Measurements from ENCODE around the gene BCAN. TPM values are rescaled to one million over a fixed set of nuclear protein-coding genes. Genes with fewer than 3 reads are reported as not detected.

The BCAN gene
- total RNA-seq, 1 experiment from 2014 or later: not detected

- DNase-seq (ENCODE audit: low spot score): no peak
Observed at GRCh38 chr1:156696755-156697154, 54.8 kb downstream of the BCAN start.

- DNase-seq (ENCODE audit: low spot score): no peak
Observed at GRCh38 chr1:156697481-156697880, 55.6 kb downstream of the BCAN start.

- no peak for DNase-seq (ENCODE audit: low spot score)
Observed at GRCh38 chr1:156698995-156699394, 57.1 kb downstream of the BCAN start.

- no peak for DNase-seq (ENCODE audit: low spot score)
Observed at GRCh38 chr1:156700736-156701531, 59.0 kb downstream of the BCAN start.

GRCh38 chr1:156703336-156703735, 61.4 kb downstream of the BCAN start:
- no peak for DNase-seq (ENCODE audit: low spot score)

- DNase-seq (ENCODE audit: low spot score): no peak
Observed at GRCh38 chr1:156703741-156704140, 61.8 kb downstream of the BCAN start.

- no peak for DNase-seq (ENCODE audit: low spot score)
Observed at GRCh38 chr1:156704166-156704711, 62.3 kb downstream of the BCAN start.

- DNase-seq (ENCODE audit: low spot score): peak; percentile 72
Observed at GRCh38 chr1:156704930-156705320, 63.0 kb downstream of the BCAN start.

GRCh38 chr1:156705321-156705917, 63.5 kb downstream of the BCAN start, which contains the start of gene CRABP2:
TSS of gene CRABP2 (minus strand) at chr1:156705583. CDS start at chr1:156705446, 137 bp downstream.
- no peak for DNase-seq (ENCODE audit: low spot score)

GRCh38 chr1:156705918-156706656, 64.2 kb downstream of the BCAN start:
- no peak for DNase-seq (ENCODE audit: low spot score)

- no peak for DNase-seq (ENCODE audit: low spot score)
Observed at GRCh38 chr1:156706657-156707416, 64.9 kb downstream of the BCAN start.

GRCh38 chr1:156707417-156708217, 65.7 kb downstream of the BCAN start:
- DNase-seq (ENCODE audit: low spot score): no peak

- no peak for DNase-seq (ENCODE audit: low spot score)
Observed at GRCh38 chr1:156708218-156708661, 66.3 kb downstream of the BCAN start.

GRCh38 chr1:156709031-156709430, 67.1 kb downstream of the BCAN start:
- DNase-seq (ENCODE audit: low spot score): no peak

Other genes starting within 250 kb of the BCAN start
- 14.6 and 22.2 TPM in 2 replicates for gene MEF2D, start 141.3 kb upstream of the BCAN start, total RNA-seq (2014; rRNA removed; shearing (Covaris generic))
- 58.9 and 66.2 TPM in 2 replicates for gene IQGAP3, start 69.6 kb upstream of the BCAN start, total RNA-seq (2014; rRNA removed; shearing (Covaris generic))
- gene TTC24, start 62.4 kb upstream of the BCAN start, total RNA-seq (2014; rRNA removed; shearing (Covaris generic)): not detected in 2 replicates
- gene NAXE, start 50.3 kb upstream of the BCAN start, total RNA-seq (2014; rRNA removed; shearing (Covaris generic)): 174 and 204 TPM in 2 replicates
- gene GPATCH4, start 40.6 kb upstream of the BCAN start, total RNA-seq (2014; rRNA removed; shearing (Covaris generic)): 53.1 and 54.1 TPM in 2 replicates
- 0.26 TPM in 1 of 2 replicates, not detected in the other for gene HAPLN2, start 22.7 kb upstream of the BCAN start, total RNA-seq (2014; rRNA removed; shearing (Covaris generic))
- gene NES, start 35.3 kb downstream of the BCAN start, total RNA-seq (2014; rRNA removed; shearing (Covaris generic)): 60.4 and 105 TPM in 2 replicates
- gene CRABP2, start 63.5 kb downstream of the BCAN start, total RNA-seq (2014; rRNA removed; shearing (Covaris generic)): 5.4 and 6.3 TPM in 2 replicates
- 4.9 and 5.7 TPM in 2 replicates for gene METTL25B, start 86.4 kb downstream of the BCAN start, total RNA-seq (2014; rRNA removed; shearing (Covaris generic))
- gene ISG20L2, start 86.6 kb downstream of the BCAN start, total RNA-seq (2014; rRNA removed; shearing (Covaris generic)): 18.9 and 25.6 TPM in 2 replicates
- gene MRPL24, start 99.0 kb downstream of the BCAN start, total RNA-seq (2014; rRNA removed; shearing (Covaris generic)): 133 and 138 TPM in 2 replicates
- gene HDGF, start 109.6 kb downstream of the BCAN start, total RNA-seq (2014; rRNA removed; shearing (Covaris generic)): 430 and 446 TPM in 2 replicates
- gene PRCC, start 125.4 kb downstream of the BCAN start, total RNA-seq (2014; rRNA removed; shearing (Covaris generic)): 40.3 and 51.5 TPM in 2 replicates
- gene SH2D2A, start 174.7 kb downstream of the BCAN start, total RNA-seq (2014; rRNA removed; shearing (Covaris generic)): 0.09 TPM in 1 of 2 replicates, not detected in the other
- gene INSRR, start 217.0 kb downstream of the BCAN start, total RNA-seq (2014; rRNA removed; shearing (Covaris generic)): not detected in 2 replicates
- 0.16 and 0.24 TPM in 2 replicates for gene NTRK1, start 218.7 kb downstream of the BCAN start, total RNA-seq (2014; rRNA removed; shearing (Covaris generic))